Smooth muscle cell (in vitro differentiated cells): Measurements from ENCODE around the gene DDN. TPM values are rescaled to one million over a fixed set of nuclear protein-coding genes. Genes with fewer than 3 reads are reported as not detected.

ENCODE experiments used
- DNase-seq: peaks from one replicate; lab custom pipeline; 2025; ENCODE audit not compliant: unreplicated experiment; lab: John Stamatoyannopoulos, UW
- H2AFZ ChIP-seq: fragments of 200-600 bp; sonication (generic); 2 replicates; pipeline ENCODE4 v1.6.0; 2016; ENCODE audit warnings: antibody characterized with exemption, low read depth, mild to moderate bottlenecking
- H3F3A ChIP-seq: fragments of 200-600 bp; sonication (generic); 2 replicates; pipeline ENCODE4 v1.6.0; 2017; ENCODE audit warnings: antibody characterized with exemption, low read depth
- H3K27ac ChIP-seq: fragments of 200-600 bp; sonication (generic); 2 replicates; pipeline ENCODE4 v1.5.1; 2016; ENCODE audit warnings: low read depth, mild to moderate bottlenecking
- H3K27me3 ChIP-seq: fragments of 200-600 bp; sonication (generic); 2 replicates; pipeline ENCODE4 v1.6.1; 2016; ENCODE audit warnings: low read depth, mild to moderate bottlenecking
- H3K36me3 ChIP-seq: fragments of 200-600 bp; sonication (generic); 2 replicates; pipeline ENCODE4 v1.5.1; 2016; ENCODE audit warnings: low read depth
- H3K4me1 ChIP-seq: fragments of 200-600 bp; sonication (generic); 2 replicates; pipeline ENCODE4 v1.5.1; 2016; ENCODE audit warnings: low read depth
- H3K4me2 ChIP-seq: fragments of 200-600 bp; sonication (generic); 2 replicates; pipeline ENCODE4 v1.6.0; 2016; ENCODE audit warnings: mild to moderate bottlenecking
- H3K4me3 ChIP-seq: fragments of 200-600 bp; sonication (generic); 2 replicates; pipeline ENCODE4 v1.5.1; 2016; ENCODE audit warnings: mild to moderate bottlenecking
- H3K79me2 ChIP-seq: fragments of 200-600 bp; sonication (generic); 2 replicates; pipeline ENCODE4 v1.6.0; 2016; ENCODE audit warnings: low read depth, mild to moderate bottlenecking
- H3K9ac ChIP-seq: fragments of 200-600 bp; sonication (generic); 2 replicates; pipeline ENCODE4 v1.6.0; 2016; ENCODE audit warnings: low read depth
- H3K9me3 ChIP-seq: fragments of 200-600 bp; sonication (generic); replicated peaks from 2 replicates; pipeline ENCODE4 v1.5.1; 2016; ENCODE audit warnings: low read depth
- H4K20me1 ChIP-seq: fragments of 200-600 bp; sonication (generic); 2 replicates; pipeline ENCODE4 v1.6.0; 2016; ENCODE audit warnings: low read depth
- WGBS: methylation state at CpG from one replicate; pipeline ENCODE4 v1.1.7; 2016; ENCODE audit warnings: low lambda C conversion rate; 5-methylcytosine and 5-hydroxymethylcytosine counted together
- polyA plus RNA-seq: library from polyadenylated mRNA; unstranded; fragments of >200 nt; fragmentation: Nextera tagmentation; extraction: Ambion mirVana; gene quantifications from 2 replicates; pipeline ENCODE4 v1.2.1, GENCODE V29; 2016
- total RNA-seq: library from RNA; depleted of rRNA; stranded (reverse); fragments of >200 nt; gene quantifications from 2 replicates; pipeline ENCODE4 v1.2.3, GENCODE V29; 2014
- TF ChIP-seq, protein P1 (sequence below): fragments of 200-600 bp; sonication (generic); IDR thresholded peaks from 2 replicates; pipeline ENCODE4 v1.5.1; 2017; ENCODE audit warnings: borderline replicate concordance, mild to moderate bottlenecking, antibody characterized with exemption; ENCODE audit not compliant: insufficient read depth, poor library complexity, severe bottlenecking

The DDN gene
- total and polyA plus RNA-seq, 2 experiments from 2014 or later = 0.03 to 0.13 TPM

DNA sequence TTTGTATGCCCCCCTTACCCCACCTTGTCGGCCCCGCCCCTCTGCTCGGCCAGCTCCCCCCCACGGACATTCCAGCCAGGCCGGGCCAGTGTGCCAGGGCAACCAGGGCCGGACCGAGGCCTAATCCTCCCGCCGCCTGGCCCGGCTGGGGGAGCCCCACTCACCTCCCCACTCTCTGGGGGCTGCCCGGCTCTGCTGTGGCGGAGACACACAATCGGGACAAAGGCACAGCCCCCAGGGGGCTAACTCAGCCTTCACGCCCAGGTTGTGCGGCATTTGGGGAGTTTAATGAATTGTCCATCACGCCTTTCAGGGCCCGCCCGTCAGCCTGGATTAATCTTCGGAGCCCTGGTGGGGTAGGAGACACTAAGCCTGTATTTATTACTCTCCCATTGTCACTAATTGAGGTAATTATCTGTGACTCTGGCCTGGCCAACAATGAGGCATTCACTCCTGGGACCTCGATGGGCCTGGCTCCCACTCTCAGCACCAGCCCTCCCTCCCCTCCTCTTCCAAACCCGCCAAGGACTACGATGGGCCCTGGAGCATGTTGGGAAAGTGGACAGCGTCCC lies 12.4 kb downstream of the DDN start:
- Histone ChIP-seq H4K20me1 (no peaks in the 10 kb centered on the region), H3K36me3 (no peaks in the 10 kb centered on the region), H3K4me3 (no peak overlapping the region), H3K9me3 (no peaks in the 10 kb centered on the region), H3K4me2 (no peak overlapping the region), H3F3A (no peaks in the 10 kb centered on the region), H3K79me2 (no peaks in the 10 kb centered on the region), H3K27me3 (peaks cover 71% of the 10 kb centered on the region), H3K9ac (no peak overlapping the region), H3K27ac (no peak overlapping the region), H2AFZ (no peak overlapping the region), H3K4me1 (no peaks in the 10 kb centered on the region)
- WGBS = 77% methylated on average over 16 of the region's 23 CpGs
- TF ChIP-seq, protein P1, sequence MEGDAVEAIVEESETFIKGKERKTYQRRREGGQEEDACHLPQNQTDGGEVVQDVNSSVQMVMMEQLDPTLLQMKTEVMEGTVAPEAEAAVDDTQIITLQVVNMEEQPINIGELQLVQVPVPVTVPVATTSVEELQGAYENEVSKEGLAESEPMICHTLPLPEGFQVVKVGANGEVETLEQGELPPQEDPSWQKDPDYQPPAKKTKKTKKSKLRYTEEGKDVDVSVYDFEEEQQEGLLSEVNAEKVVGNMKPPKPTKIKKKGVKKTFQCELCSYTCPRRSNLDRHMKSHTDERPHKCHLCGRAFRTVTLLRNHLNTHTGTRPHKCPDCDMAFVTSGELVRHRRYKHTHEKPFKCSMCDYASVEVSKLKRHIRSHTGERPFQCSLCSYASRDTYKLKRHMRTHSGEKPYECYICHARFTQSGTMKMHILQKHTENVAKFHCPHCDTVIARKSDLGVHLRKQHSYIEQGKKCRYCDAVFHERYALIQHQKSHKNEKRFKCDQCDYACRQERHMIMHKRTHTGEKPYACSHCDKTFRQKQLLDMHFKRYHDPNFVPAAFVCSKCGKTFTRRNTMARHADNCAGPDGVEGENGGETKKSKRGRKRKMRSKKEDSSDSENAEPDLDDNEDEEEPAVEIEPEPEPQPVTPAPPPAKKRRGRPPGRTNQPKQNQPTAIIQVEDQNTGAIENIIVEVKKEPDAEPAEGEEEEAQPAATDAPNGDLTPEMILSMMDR = no peak
- no peak for DNase-seq

DNA sequence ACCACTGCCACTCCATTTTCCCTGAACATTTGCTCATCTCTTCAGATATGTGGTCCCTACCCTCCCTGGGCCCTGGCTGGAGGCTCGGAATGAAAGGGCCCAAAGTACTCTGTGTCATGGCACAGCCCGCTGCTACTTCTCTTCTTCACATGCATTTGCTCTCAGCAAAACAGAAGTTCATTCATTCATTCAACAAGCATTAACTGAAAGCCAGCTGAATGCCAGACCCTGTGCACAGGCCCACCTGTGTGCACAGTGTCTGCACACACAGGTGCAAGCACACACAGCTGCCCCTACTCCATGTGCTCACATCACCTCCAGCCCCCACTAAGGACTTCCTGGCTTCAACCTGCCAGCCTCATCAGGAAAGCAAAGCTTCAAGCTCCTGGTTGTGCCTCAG lies 13.3 kb downstream of the DDN start:
- peaks cover 80% of the 10 kb centered on the region for H3K27me3 ChIP-seq
- no peak overlapping the region for H3K4me3 ChIP-seq
- no peaks in the 10 kb centered on the region for H3K36me3 ChIP-seq
- H3K9me3 ChIP-seq = no peaks in the 10 kb centered on the region
- TF ChIP-seq, protein P1 = no peak
- H3K79me2 ChIP-seq = no peaks in the 10 kb centered on the region
- 81% methylated on average over 2 of the region's 2 CpGs for WGBS
- H3K4me2 ChIP-seq = no peak overlapping the region
- no peaks in the 10 kb centered on the region for H4K20me1 ChIP-seq
- no peak for DNase-seq
- H3F3A ChIP-seq = no peaks in the 10 kb centered on the region
- H3K4me1 ChIP-seq = no peaks in the 10 kb centered on the region
- H2AFZ ChIP-seq = no peak overlapping the region
- no peak overlapping the region for H3K9ac ChIP-seq
- H3K27ac ChIP-seq = no peak overlapping the region

DNA sequence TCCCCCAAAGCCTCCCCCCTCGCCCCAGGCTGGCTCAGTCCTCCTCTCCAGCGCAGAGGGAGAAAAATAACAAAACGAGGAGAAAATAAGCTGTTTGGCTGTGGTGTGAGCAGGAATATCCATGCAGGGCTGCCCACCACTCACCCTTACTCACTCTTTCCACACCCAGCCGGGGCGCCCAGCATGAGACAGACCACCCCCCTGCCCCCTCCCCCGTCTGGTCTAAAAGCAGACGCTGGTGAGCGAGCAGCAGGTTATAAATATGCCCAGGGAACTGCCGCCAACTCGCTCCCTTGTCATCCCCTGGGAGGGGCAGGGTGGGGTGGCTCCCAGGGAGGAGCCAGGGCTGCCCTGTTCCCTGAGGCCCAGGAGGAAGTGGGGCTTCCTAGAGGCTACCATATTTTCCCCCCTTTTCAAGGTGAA lies 13.7 kb downstream of the DDN start:
- WGBS = 31% methylated on average over 9 of the region's 10 CpGs
- no peaks in the 10 kb centered on the region for H3F3A ChIP-seq
- peaks cover 84% of the 10 kb centered on the region for H3K27me3 ChIP-seq
- no peak for DNase-seq
- H3K27ac ChIP-seq = no peak overlapping the region
- no peaks in the 10 kb centered on the region for H3K79me2 ChIP-seq
- H3K9me3 ChIP-seq = no peaks in the 10 kb centered on the region
- no peak overlapping the region for H3K4me2 ChIP-seq
- H3K36me3 ChIP-seq = no peaks in the 10 kb centered on the region
- H4K20me1 ChIP-seq = no peaks in the 10 kb centered on the region
- no peak overlapping the region for H3K4me3 ChIP-seq
- no peak overlapping the region for H2AFZ ChIP-seq
- H3K9ac ChIP-seq = no peak overlapping the region
- TF ChIP-seq, protein P1 = no peak
- H3K4me1 ChIP-seq = peaks cover 1% of the 10 kb centered on the region
